ENCODE measurements around the gene MYOCD. TPM values are rescaled to one million over a fixed set of nuclear protein-coding genes. Genes with fewer than 3 reads are reported as not detected.
"Not testable (repeated sequence)": the region's sequence is repeated elsewhere in the genome, so short reads cannot be mapped to it uniquely, and the experiment has no call there.

The MYOCD gene
- total and polyA plus RNA-seq, 4 donors, result 0.73 to 6.1 (median 3.1) TPM

DNA sequence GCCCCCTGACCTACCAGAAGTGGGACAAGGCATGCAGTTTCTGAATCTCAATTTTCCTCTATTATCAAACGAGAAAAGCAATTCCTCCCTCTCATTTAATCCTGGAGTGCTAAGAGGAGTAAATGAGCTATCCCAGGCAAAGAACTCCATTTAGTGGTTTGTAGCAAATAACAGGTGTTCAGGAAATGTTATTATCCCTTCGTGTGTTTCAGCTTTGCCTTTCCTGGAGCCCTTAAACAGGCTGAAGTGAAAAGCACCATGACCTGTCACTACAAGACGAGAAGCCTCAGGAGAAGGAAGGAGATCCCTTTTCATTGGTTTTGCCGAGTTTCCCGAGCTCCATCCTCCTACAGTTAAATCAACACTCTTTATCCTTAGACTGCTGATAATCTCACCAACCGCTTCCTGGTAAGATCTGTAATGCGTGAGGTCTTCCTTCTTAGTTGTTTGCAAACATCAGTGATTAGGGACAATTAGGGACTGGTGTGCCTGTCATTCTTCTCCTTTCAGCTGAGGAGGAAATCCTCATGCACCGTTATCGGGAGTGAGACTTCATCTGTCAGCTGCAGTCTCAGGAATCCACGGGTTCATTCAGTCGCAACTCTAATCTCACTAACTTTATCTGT lies 30.8 kb upstream of the MYOCD start:
- WGBS, 2 donors, result 15 to 17% methylated on average over 11 of the region's 11 CpGs
- H3K4me3 ChIP-seq, result no peak overlapping the region
- no peaks in the 10 kb centered on the region for H3K36me3 ChIP-seq (ENCODE audit: control insufficient read depth in 4 of 4, insufficient read depth in 4 of 4, low read length in 4 of 4)
- H3K9me3 ChIP-seq (ENCODE audit: control insufficient read depth in 4 of 4, insufficient read depth in 3 of 4, low read length in 3 of 4), result no peaks in the 10 kb centered on the region
- H3K27ac ChIP-seq (ENCODE audit: low read depth in 1 of 2, low read length in 1 of 2), result no peak overlapping the region
- TF ChIP-seq, protein P1, sequence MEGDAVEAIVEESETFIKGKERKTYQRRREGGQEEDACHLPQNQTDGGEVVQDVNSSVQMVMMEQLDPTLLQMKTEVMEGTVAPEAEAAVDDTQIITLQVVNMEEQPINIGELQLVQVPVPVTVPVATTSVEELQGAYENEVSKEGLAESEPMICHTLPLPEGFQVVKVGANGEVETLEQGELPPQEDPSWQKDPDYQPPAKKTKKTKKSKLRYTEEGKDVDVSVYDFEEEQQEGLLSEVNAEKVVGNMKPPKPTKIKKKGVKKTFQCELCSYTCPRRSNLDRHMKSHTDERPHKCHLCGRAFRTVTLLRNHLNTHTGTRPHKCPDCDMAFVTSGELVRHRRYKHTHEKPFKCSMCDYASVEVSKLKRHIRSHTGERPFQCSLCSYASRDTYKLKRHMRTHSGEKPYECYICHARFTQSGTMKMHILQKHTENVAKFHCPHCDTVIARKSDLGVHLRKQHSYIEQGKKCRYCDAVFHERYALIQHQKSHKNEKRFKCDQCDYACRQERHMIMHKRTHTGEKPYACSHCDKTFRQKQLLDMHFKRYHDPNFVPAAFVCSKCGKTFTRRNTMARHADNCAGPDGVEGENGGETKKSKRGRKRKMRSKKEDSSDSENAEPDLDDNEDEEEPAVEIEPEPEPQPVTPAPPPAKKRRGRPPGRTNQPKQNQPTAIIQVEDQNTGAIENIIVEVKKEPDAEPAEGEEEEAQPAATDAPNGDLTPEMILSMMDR (IDR thresholded peaks at IDR 0.05; ENCODE audit: control extremely low read depth, extremely low read depth), result no peak
- peaks cover 0 to 20% (median 0%) of the 10 kb centered on the region in 3 donors for H3K27me3 ChIP-seq (ENCODE audit: control insufficient read depth in 3 of 3, insufficient read depth in 3 of 3, low read length in 2 of 3)
- ATAC-seq (ENCODE audit: insufficient read depth, low FRiP score) (no peak), DNase-seq (no peak)
- H3K9ac ChIP-seq (ENCODE audit: insufficient read depth in 1 of 2, low read length in 2 of 2), result no peak overlapping the region
- peaks cover 0 to 11% (median 4%) of the 10 kb centered on the region in 5 donors for H3K4me1 ChIP-seq (ENCODE audit: control insufficient read depth in 5 of 5, insufficient read depth in 5 of 5, low read length in 5 of 5)

DNA sequence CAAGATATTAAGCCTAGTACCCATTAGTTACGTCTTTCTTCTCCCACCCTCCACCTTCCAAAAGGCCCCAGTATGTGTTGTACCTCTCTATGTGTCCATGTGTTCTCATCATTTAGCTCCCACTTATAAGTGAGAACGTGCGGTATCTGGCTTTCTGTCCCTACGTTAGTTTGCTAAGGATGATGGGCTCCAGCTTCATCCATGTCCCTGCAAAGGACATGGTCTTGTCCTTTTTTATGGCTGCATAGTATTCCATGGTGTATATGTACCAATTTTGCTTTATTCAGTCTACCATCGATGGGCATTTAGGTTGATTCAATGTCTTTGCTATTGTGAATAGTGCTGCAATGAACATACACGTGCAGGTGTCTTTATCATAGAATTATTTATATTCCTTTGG lies 29.7 kb upstream of the MYOCD start:
- not testable (repeated sequence) for H3K4me3 ChIP-seq; ATAC-seq (ENCODE audit: insufficient read depth, low FRiP score)
- WGBS, 2 donors, result 88 to 92% methylated on average over 6 of the region's 6 CpGs

DNA sequence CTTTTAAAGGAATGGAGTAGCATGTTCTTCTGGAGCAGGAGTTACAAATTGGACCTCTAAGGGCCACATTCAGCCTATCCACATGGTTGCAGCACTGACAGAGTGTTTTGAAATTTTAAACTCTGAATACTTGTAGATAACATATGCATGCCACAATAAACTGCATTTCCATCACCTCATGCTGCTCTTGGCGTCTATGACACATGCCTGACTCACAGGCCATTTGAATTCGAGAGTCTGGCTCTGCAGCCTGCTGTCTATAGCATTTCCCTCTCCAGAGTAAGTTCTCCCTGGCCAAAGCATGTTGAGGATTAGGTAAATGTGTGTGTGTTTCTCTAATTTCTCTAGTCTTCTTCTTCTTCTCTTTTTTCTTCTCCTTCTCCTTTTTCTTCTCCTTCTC lies 28.7 kb upstream of the MYOCD start:
- H3K4me3 ChIP-seq, result no peak overlapping the region
- no peak overlapping the region for H3K27ac ChIP-seq (ENCODE audit: low read depth in 1 of 2, low read length in 1 of 2)
- WGBS, 2 donors, result 22 to 37% methylated on average over 2 of the region's 2 CpGs
- H3K36me3 ChIP-seq (ENCODE audit: control insufficient read depth in 4 of 4, insufficient read depth in 4 of 4, low read length in 4 of 4), result no peaks in the 10 kb centered on the region
- DNase-seq (peak; percentile 47 to 84 (median 69)), ATAC-seq (ENCODE audit: insufficient read depth, low FRiP score) (no peak)
- H3K27me3 ChIP-seq (ENCODE audit: control insufficient read depth in 3 of 3, insufficient read depth in 3 of 3, low read length in 2 of 3), result peaks cover 0 to 15% (median 0%) of the 10 kb centered on the region in 3 donors
- peaks cover 0 to 21% (median 4%) of the 10 kb centered on the region in 5 donors for H3K4me1 ChIP-seq (ENCODE audit: control insufficient read depth in 5 of 5, insufficient read depth in 5 of 5, low read length in 5 of 5)
- H3K9me3 ChIP-seq (ENCODE audit: control insufficient read depth in 4 of 4, insufficient read depth in 3 of 4, low read length in 3 of 4), result no peaks in the 10 kb centered on the region
- H3K9ac ChIP-seq (ENCODE audit: insufficient read depth in 1 of 2, low read length in 2 of 2), result no peak overlapping the region
- TF ChIP-seq, protein P1 (IDR thresholded peaks at IDR 0.05; ENCODE audit: control extremely low read depth, extremely low read depth), result no peak

More for the DNA sequence above, 29.7 kb upstream of the MYOCD start:
- peaks cover 0 to 17% (median 4%) of the 10 kb centered on the region in 5 donors for H3K4me1 ChIP-seq (ENCODE audit: control insufficient read depth in 5 of 5, insufficient read depth in 5 of 5, low read length in 5 of 5)
- not testable (repeated sequence) for H3K9ac ChIP-seq (ENCODE audit: insufficient read depth in 1 of 2, low read length in 2 of 2); H3K27ac ChIP-seq (ENCODE audit: low read depth in 1 of 2, low read length in 1 of 2); DNase-seq; H3K36me3 ChIP-seq (ENCODE audit: control insufficient read depth in 4 of 4, insufficient read depth in 4 of 4, low read length in 4 of 4); H3K9me3 ChIP-seq (ENCODE audit: control insufficient read depth in 4 of 4, insufficient read depth in 3 of 4, low read length in 3 of 4)
- peaks cover 0 to 15% (median 0%) of the 10 kb centered on the region in 3 donors for H3K27me3 ChIP-seq (ENCODE audit: control insufficient read depth in 3 of 3, insufficient read depth in 3 of 3, low read length in 2 of 3)

DNA sequence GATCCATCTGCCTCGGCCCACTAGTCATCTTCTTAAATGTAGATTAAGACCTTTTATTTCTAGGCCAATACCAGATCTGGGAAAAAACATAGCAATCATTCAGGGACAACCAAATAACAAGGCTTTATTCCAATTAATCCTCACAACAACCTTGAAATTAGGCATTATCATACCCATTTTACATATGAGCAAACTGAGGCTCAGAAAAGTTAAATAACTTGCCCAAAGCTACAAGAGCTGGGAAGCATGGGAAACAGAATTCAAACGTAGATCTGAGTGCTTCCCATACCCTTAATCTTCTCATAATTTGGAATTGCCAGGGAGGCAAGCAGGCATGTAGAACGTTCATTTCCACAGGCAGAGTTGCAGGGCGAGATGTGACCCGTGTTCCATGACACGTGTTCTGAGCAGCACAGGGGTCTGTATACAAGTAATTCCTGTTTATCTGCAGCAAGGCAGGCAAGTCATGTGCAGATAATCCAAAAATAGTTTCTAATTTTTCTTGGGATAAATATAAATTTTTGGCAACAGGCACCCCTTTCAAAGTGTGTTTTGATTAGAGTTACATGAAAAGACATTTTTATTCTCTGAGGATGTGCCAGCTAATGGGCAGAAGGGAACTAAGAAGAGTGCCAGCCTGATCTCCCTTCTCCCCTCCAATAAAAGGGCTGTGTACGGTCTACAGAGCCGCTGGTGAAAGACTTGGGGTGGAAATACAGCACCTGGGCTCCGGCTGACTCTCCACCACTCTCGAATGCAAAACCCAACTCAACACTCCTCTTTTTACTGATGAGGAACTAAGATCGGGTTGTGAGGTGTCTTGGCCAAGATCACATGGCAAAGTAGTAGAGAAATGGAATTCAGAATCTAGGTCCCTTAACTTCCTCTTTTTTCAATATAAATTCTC lies 27.7 kb upstream of the MYOCD start:
- 80% methylated on average over 11 of the region's 11 CpGs for WGBS, 2 donors
- H3K27ac ChIP-seq (ENCODE audit: low read depth in 1 of 2, low read length in 1 of 2), result no peak overlapping the region

More for the DNA sequence above, 27.7 kb upstream of the MYOCD start:
- no peak for DNase-seq
- Histone ChIP-seq H3K9ac (ENCODE audit: insufficient read depth in 1 of 2, low read length in 2 of 2) (no peak overlapping the region), H3K4me1 (ENCODE audit: control insufficient read depth in 5 of 5, insufficient read depth in 5 of 5, low read length in 5 of 5) (peaks cover 0 to 24% (median 4%) of the 10 kb centered on the region in 5 donors), H3K4me3 (no peak overlapping the region), H3K27me3 (ENCODE audit: control insufficient read depth in 3 of 3, insufficient read depth in 3 of 3, low read length in 2 of 3) (peaks cover 0 to 12% (median 0%) of the 10 kb centered on the region in 3 donors), H3K9me3 (ENCODE audit: control insufficient read depth in 4 of 4, insufficient read depth in 3 of 4, low read length in 3 of 4) (no peaks in the 10 kb centered on the region), H3K36me3 (ENCODE audit: control insufficient read depth in 4 of 4, insufficient read depth in 4 of 4, low read length in 4 of 4) (no peaks in the 10 kb centered on the region)
- TF ChIP-seq, protein P1 (IDR thresholded peaks at IDR 0.05; ENCODE audit: control extremely low read depth, extremely low read depth), result no peak
- ATAC-seq (ENCODE audit: insufficient read depth, low FRiP score), result no peak
